ENCODE results near the gene SH3BP2. TPM values are rescaled to one million over a fixed set of nuclear protein-coding genes. Genes with fewer than 3 reads are reported as not detected.
A peak's percentile ranks its signal among the peaks of the same experiment; 100 is the strongest.

Gene SH3BP2
- total RNA-seq, 6 donors from 2014 or later: 59.1 to 358 (median 103) TPM

DNA sequence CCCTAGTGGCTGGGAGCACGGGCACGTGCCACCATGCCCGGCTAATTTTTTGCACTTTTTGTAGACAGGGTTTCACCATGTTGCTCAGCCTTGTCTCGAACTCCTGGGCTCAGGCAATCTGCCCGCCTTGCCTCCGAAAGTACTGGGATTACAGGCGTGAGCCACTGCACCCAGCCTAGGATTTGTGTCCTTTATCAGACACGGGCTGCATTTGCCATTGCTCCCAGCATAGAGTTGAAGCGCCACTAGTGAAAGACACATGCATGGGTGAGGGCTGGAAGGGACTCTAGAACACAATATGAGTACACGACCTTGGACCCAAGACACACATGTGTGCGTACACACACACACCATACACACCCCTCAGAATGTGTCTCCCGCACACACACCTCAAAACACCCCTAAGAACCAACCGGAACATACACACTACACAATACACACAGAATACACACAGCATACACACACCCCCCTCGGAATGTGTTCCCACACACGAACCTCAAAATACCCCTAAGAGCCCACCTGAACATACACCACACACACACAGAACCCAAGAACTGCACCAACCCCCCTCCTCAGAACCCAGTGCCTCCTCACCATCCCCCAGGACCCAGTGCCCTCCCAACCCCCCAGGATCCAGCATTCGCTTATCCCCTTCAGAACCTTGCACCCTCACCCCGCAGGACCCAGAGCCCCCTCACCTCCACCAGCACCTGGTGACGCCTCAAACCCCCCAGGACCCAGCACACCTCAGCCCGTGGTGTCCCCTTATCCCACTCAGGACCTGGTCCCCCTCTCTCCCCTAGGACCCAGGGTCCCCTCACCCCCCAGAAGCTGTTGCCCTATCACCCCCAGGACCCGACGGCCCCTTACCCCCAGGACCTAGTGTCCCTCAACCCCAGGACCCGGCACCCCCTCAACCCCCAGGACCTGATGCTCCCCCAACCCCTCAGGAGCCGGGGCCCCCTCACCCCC, 37.8 kb upstream of the SH3BP2 start:
- ATAC-seq (ENCODE audit: low FRiP score in 2 of 2) (no peak), DNase-seq (no peak)
- Histone ChIP-seq H3K4me1 (peaks cover 21 to 37% (median 25%) of the 10 kb centered on the region in 4 donors), H3K36me3 (peaks cover 0 to 6% (median 3%) of the 10 kb centered on the region in 4 donors), H3K27me3 (no peaks in the 10 kb centered on the region), H3K4me3 (peak overlapping the region; percentile 43 to 96 (median 82)), H3K27ac (peak overlapping the region; percentile 87 to 95 (median 92)), H3K9me3 (no peaks in the 10 kb centered on the region)
- TF ChIP-seq, protein P1, sequence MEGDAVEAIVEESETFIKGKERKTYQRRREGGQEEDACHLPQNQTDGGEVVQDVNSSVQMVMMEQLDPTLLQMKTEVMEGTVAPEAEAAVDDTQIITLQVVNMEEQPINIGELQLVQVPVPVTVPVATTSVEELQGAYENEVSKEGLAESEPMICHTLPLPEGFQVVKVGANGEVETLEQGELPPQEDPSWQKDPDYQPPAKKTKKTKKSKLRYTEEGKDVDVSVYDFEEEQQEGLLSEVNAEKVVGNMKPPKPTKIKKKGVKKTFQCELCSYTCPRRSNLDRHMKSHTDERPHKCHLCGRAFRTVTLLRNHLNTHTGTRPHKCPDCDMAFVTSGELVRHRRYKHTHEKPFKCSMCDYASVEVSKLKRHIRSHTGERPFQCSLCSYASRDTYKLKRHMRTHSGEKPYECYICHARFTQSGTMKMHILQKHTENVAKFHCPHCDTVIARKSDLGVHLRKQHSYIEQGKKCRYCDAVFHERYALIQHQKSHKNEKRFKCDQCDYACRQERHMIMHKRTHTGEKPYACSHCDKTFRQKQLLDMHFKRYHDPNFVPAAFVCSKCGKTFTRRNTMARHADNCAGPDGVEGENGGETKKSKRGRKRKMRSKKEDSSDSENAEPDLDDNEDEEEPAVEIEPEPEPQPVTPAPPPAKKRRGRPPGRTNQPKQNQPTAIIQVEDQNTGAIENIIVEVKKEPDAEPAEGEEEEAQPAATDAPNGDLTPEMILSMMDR (IDR thresholded peaks at IDR 0.05): no peak
- no peak for TF ChIP-seq EP300 (IDR thresholded peaks at IDR 0.05)
- no peak for TF ChIP-seq POLR2A (IDR thresholded peaks at IDR 0.05)
- no peak for TF ChIP-seq POLR2AphosphoS5 (IDR thresholded peaks at IDR 0.05)
- 55 to 69% methylated on average over 19 to 23 of the region's 23 CpGs for WGBS, 2 donors

DNA sequence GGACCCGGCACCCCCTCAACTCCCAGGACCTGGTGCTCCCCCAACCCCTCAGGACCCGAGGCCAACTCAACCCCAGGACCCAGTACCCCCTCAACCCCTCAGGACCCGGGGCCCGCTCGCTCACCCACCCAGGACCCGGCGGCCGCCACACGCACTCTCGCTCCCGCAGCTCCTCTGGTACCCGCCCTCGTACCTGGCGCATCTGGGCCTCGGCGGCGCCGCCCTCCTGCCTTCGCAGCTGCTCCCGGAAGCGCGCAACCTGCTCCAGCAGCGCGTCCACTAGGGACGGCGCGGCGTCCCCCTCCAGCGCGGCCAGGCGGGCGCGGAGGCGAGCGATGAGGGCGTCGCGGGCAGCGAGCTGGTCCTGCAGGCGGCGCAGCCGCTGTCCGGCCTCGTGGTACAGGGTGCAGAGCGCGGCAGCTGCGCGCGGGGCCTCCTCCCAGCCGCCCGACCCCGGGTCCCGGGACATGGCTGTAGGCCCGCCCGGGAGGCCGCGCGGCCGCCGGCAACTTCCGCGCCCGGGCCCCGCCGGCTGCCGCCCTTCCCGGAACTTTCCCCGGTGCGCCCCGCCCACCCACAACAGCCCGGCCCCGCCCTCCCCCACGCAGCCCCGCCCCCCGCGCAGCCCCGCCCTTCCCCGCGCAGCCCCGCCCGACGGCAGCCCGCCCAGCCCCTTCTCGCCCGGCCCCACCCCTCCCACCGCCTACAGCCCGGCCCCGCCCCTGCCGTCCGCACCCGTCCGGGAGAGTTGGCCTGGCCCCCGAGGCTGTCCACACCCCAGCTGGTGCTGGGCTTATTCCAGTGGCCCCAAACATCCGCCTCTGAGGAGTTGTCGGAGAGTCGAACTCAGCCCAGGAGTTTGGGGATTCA, 36.8 kb upstream of the SH3BP2 start, which contains the start of gene TNIP2:
TSS of gene TNIP2 (minus strand) at position 516 of the 870 bp plus-strand sequence. CDS start at position 469, 47 bp downstream.
- 0% methylated on average over 4 of the region's 96 CpGs; no CpG with 5 or more reads in 1 of the 2 donors for WGBS, 2 donors
- peak; percentile 90 to 91 for ATAC-seq (ENCODE audit: low FRiP score in 2 of 2)
- peak; percentile 91 to 96 for DNase-seq
- peaks cover 0 to 6% (median 3%) of the 10 kb centered on the region in 4 donors for H3K36me3 ChIP-seq
- H3K9me3 ChIP-seq: no peaks in the 10 kb centered on the region
- H3K4me3 ChIP-seq: peak within 1 kb of the TSS; percentile 43 to 96 (median 82)
- H3K27ac ChIP-seq: peak within 1 kb of the TSS; percentile 87 to 95 (median 92)
- no peaks in the 10 kb centered on the region for H3K27me3 ChIP-seq
- peaks cover 17 to 32% (median 25%) of the 10 kb centered on the region in 4 donors for H3K4me1 ChIP-seq
- TF ChIP-seq EP300 (IDR thresholded peaks at IDR 0.05) (no peak), POLR2A (IDR thresholded peaks at IDR 0.05) (peak in 3 of 4 donors; percentile 69 to 91 (median 69)), POLR2AphosphoS5 (IDR thresholded peaks at IDR 0.05) (peak; percentile 53 to 54)
- TF ChIP-seq, protein P1 (IDR thresholded peaks at IDR 0.05): peak in 5 of 6 experiments; percentile 22 to 90 (median 72)

DNA sequence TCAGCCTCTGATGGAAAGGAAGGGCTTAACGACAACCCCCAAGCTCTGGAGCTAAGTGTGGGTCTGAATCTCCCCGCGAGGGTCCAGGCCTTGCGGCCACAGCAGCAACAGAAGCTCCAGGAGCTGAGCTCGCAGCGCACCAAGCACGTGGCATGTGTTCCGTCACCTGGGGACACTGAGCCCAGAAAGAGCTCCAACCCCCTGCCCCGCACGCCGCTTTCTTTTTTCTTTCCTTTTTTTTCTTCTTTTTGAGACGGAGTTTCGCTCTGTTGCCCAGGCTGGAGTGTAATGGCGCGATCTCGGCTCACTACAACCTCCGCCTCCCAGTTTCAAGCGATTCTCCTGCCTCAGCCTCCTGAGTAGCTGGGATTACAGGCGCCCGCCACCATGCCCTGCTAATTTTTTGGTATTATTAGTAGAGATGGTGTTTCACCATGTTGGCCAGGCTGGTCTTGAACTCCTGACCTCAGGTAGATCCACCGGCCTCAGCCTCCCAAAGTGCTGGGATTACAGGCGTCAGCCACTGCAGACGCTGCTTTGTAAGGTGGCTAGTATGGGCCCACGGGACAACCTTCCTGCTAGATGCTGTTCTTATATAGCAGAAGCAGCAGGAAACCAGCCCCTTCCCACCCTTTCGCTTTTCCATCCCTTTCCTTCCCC, 36.1 kb upstream of the SH3BP2 start:
- H3K36me3 ChIP-seq: peaks cover 0 to 6% (median 3%) of the 10 kb centered on the region in 4 donors
- no peaks in the 10 kb centered on the region for H3K27me3 ChIP-seq
- TF ChIP-seq, protein P1 (IDR thresholded peaks at IDR 0.05): no peak
- TF ChIP-seq POLR2AphosphoS5 (IDR thresholded peaks at IDR 0.05): no peak
- H3K4me3 ChIP-seq: peak overlapping the region in 3 of 4 donors; percentile 79 to 96 (median 85)
- ATAC-seq (ENCODE audit: low FRiP score in 2 of 2) (no peak), DNase-seq (no peak)
- H3K9me3 ChIP-seq: no peaks in the 10 kb centered on the region
- H3K27ac ChIP-seq: peak overlapping the region in 3 of 4 donors; percentile 59 to 95 (median 80)
- peaks cover 16 to 37% (median 26%) of the 10 kb centered on the region in 4 donors for H3K4me1 ChIP-seq
- 75 to 77% methylated on average over 24 to 25 of the region's 25 CpGs for WGBS, 2 donors

DNA sequence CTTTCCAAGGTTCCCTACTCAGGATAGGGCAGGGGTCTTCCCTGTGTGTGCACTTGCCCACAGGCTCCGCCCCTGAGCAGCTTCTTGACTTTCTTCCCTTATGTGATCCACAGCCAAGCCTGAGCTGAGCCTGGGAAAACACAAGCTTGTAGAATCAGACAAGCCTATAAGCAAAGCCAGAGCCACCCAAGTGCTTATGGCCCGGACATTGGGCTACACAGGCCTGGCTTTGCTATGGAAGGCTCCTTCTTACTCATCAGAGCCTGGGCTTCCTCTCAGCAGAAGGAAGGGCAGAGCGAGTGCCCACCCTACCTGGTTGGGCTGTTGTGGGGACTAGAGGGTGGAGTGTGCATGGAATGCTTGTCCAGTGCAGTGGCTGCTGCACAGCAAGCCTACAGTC, 35.5 kb upstream of the SH3BP2 start:
- Histone ChIP-seq H3K36me3 (peaks cover 0 to 4% (median 2%) of the 10 kb centered on the region in 4 donors), H3K4me3 (no peak overlapping the region), H3K4me1 (peaks cover 16 to 41% (median 26%) of the 10 kb centered on the region in 4 donors), H3K9me3 (no peaks in the 10 kb centered on the region), H3K27ac (no peak overlapping the region), H3K27me3 (no peaks in the 10 kb centered on the region)
- WGBS, 2 donors: 96 to 97% methylated on average over 3 of the region's 3 CpGs
- ATAC-seq (ENCODE audit: low FRiP score in 2 of 2) (no peak), DNase-seq (no peak)
- TF ChIP-seq EP300 (IDR thresholded peaks at IDR 0.05) (no peak), POLR2A (IDR thresholded peaks at IDR 0.05) (no peak), POLR2AphosphoS5 (IDR thresholded peaks at IDR 0.05) (no peak)
- TF ChIP-seq, protein P1 (IDR thresholded peaks at IDR 0.05): no peak
